Stimulated activated CD4-positive, alpha-beta T cell treated with anti-CD3 and anti-CD28 coated beads, Interleukin-12 subunit alpha, Interleukin-12 subunit beta, amount 100 ng/mL, for 24 hours (primary cell): Measurements from ENCODE around the gene TRMT10A.
"Not testable (repeated sequence)": the region's sequence is repeated elsewhere in the genome, so short reads cannot be mapped to it uniquely, and the experiment has no call there.

Experiments
- DNase-seq, 2 experiments: peaks; one replicate each; pipeline ENCODE4 v3.0.0-alpha.2; 2020; ENCODE audit warnings: low read depth in 2 of 2

Gene TRMT10A

GRCh38 chr4:99552872-99553271 is 11.0 kb downstream of the TRMT10A start:
- no peak for DNase-seq

- no peak for DNase-seq
Observed at GRCh38 chr4:99540277-99540939, 23.4 kb downstream of the TRMT10A start.

- no peak for DNase-seq
Observed at GRCh38 chr4:99537674-99538073, 26.2 kb downstream of the TRMT10A start.

GRCh38 chr4:99536848-99537247 is 27.0 kb downstream of the TRMT10A start:
- no peak for DNase-seq

GRCh38 chr4:99536271-99536670 is 27.6 kb downstream of the TRMT10A start:
- no peak for DNase-seq

GRCh38 chr4:99534699-99535098 is 29.1 kb downstream of the TRMT10A start:
- not testable (repeated sequence) for DNase-seq

- no peak for DNase-seq
Observed at GRCh38 chr4:99529956-99530355, 33.9 kb downstream of the TRMT10A start.

- no peak for DNase-seq
Observed at GRCh38 chr4:99529228-99529627, 34.6 kb downstream of the TRMT10A start.

- no peak for DNase-seq
Observed at GRCh38 chr4:99518601-99519295, 45.1 kb downstream of the TRMT10A start.

- no peak for DNase-seq
Observed at GRCh38 chr4:99510721-99511120, 53.1 kb downstream of the TRMT10A start, which contains the start of gene C4orf17. Gene C4orf17, plus strand, starts transcription at chr4:99511021. Its CDS starts 2,061 bp downstream, at chr4:99513082.

- DNase-seq, result no peak
Observed at GRCh38 chr4:99507762-99508161, 56.1 kb downstream of the TRMT10A start.

- no peak for DNase-seq
Observed at GRCh38 chr4:99507349-99507748, 56.5 kb downstream of the TRMT10A start.

- DNase-seq, result no peak
Observed at GRCh38 chr4:99506781-99507180, 57.1 kb downstream of the TRMT10A start.

GRCh38 chr4:99504804-99505502 is 58.9 kb downstream of the TRMT10A start:
- DNase-seq, result no peak
